Cortex of kidney (tissue), 1 donor: ENCODE results near the gene B3GALT5.
"Not testable (repeated sequence)": the region's sequence is repeated elsewhere in the genome, so short reads cannot be mapped to it uniquely, and the experiment has no call there.

Experiments used
- DNase-seq: peaks from one replicate; lab custom pipeline; 2025; lab: John Stamatoyannopoulos, UW

The B3GALT5 gene

GRCh38 chr21:39667353-39667891, 54.7 kb downstream of the B3GALT5 start:
- DNase-seq = no peak

- no peak for DNase-seq
Observed at GRCh38 chr21:39668369-39668768, 55.6 kb downstream of the B3GALT5 start.

GRCh38 chr21:39669485-39669884, 56.7 kb downstream of the B3GALT5 start:
- no peak for DNase-seq

GRCh38 chr21:39669976-39670661, 57.4 kb downstream of the B3GALT5 start:
- no peak for DNase-seq

- DNase-seq = no peak
Observed at GRCh38 chr21:39670701-39671100, 58.0 kb downstream of the B3GALT5 start.

- DNase-seq = no peak
Observed at GRCh38 chr21:39671986-39672385, 59.2 kb downstream of the B3GALT5 start.

GRCh38 chr21:39673163-39673562, 60.4 kb downstream of the B3GALT5 start:
- DNase-seq = no peak

GRCh38 chr21:39673736-39674135, 61.0 kb downstream of the B3GALT5 start:
- no peak for DNase-seq

- no peak for DNase-seq
Observed at GRCh38 chr21:39674801-39675200, 62.1 kb downstream of the B3GALT5 start.

GRCh38 chr21:39675590-39675989, 62.9 kb downstream of the B3GALT5 start:
- DNase-seq = no peak

- DNase-seq = no peak
Observed at GRCh38 chr21:39675993-39676661, 63.4 kb downstream of the B3GALT5 start.

- DNase-seq = no peak
Observed at GRCh38 chr21:39680216-39680615, 67.5 kb downstream of the B3GALT5 start.

- no peak for DNase-seq
Observed at GRCh38 chr21:39681257-39681656, 68.5 kb downstream of the B3GALT5 start.

GRCh38 chr21:39681845-39682244, 69.1 kb downstream of the B3GALT5 start:
- DNase-seq = no peak

- no peak for DNase-seq
Observed at GRCh38 chr21:39685236-39685635, 72.5 kb downstream of the B3GALT5 start.

GRCh38 chr21:39685991-39686390, 73.3 kb downstream of the B3GALT5 start:
- DNase-seq = no peak

- no peak for DNase-seq
Observed at GRCh38 chr21:39686646-39687468, 74.1 kb downstream of the B3GALT5 start.

- no peak for DNase-seq
Observed at GRCh38 chr21:39688010-39688409, 75.3 kb downstream of the B3GALT5 start.

- DNase-seq = not testable (repeated sequence)
Observed at GRCh38 chr21:39689860-39690259, 77.1 kb downstream of the B3GALT5 start.

- DNase-seq = no peak
Observed at GRCh38 chr21:39690454-39690853, 77.7 kb downstream of the B3GALT5 start.

GRCh38 chr21:39694750-39695149, 82.0 kb downstream of the B3GALT5 start:
- DNase-seq = no peak

- no peak for DNase-seq
Observed at GRCh38 chr21:39696196-39696595, 83.5 kb downstream of the B3GALT5 start.

- DNase-seq = no peak
Observed at GRCh38 chr21:39696618-39697017, 83.9 kb downstream of the B3GALT5 start.
